ENCODE results near the gene KRT6A.

DNA sequence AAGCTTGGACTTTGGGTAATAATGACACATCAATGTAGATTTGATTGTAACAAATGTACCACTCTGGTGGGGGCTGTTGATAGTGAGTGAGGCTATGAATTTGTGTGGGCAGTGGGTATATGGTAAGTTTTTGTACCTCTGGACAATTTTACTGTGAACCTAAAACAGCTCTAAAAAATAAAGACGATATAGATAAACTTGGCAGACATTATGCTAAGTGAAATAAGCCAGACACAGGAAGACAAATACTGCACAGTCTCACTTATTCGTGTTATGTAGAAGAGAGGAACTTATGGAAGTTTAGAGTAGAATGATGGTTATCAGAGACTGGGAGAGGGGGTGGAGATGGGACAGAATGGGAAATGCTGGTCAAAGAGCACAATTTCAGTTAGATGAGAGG is 28.2 kb downstream of the KRT6A start:
- TF ChIP-seq EZH2 (IDR thresholded peaks at IDR 0.05; ENCODE audit: low read length, missing control alignments): no peak
- TF ChIP-seq, protein P1, sequence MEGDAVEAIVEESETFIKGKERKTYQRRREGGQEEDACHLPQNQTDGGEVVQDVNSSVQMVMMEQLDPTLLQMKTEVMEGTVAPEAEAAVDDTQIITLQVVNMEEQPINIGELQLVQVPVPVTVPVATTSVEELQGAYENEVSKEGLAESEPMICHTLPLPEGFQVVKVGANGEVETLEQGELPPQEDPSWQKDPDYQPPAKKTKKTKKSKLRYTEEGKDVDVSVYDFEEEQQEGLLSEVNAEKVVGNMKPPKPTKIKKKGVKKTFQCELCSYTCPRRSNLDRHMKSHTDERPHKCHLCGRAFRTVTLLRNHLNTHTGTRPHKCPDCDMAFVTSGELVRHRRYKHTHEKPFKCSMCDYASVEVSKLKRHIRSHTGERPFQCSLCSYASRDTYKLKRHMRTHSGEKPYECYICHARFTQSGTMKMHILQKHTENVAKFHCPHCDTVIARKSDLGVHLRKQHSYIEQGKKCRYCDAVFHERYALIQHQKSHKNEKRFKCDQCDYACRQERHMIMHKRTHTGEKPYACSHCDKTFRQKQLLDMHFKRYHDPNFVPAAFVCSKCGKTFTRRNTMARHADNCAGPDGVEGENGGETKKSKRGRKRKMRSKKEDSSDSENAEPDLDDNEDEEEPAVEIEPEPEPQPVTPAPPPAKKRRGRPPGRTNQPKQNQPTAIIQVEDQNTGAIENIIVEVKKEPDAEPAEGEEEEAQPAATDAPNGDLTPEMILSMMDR (conservative IDR thresholded peaks at IDR 0.05 in 1 of 2, IDR thresholded peaks at IDR 0.05 in 1 of 2; ENCODE audit: low read depth in 1 of 2, low read length in 2 of 2): no peak
